Renal cortical epithelial cell (primary cell): ENCODE results near the gene HOXB1. TPM values are rescaled to one million over a fixed set of nuclear protein-coding genes. Genes with fewer than 3 reads are reported as not detected.

ENCODE experiments used
- total RNA-seq: library from RNA; depleted of rRNA; stranded (reverse); fragments of >200 nt; gene quantifications from 2 replicates; pipeline ENCODE4 v1.2.3, GENCODE V29; 2014

The HOXB1 gene
- total RNA-seq, 1 donor from 2014 or later: not detected

Other genes with a start within 250 kb of the HOXB1 start
- 11.9 and 15.6 TPM in 2 replicates for gene SKAP1, start 100.8 kb downstream of the HOXB1 start, total RNA-seq
- 17.4 and 23.7 TPM in 2 replicates for gene HOXB2, start 14.1 kb upstream of the HOXB1 start, total RNA-seq
- gene HOXB4, start 47.3 kb upstream of the HOXB1 start, total RNA-seq: 2.1 and 8.7 TPM in 2 replicates
- 8.0 and 36.2 TPM in 2 replicates for gene HOXB3, start 59.2 kb upstream of the HOXB1 start, total RNA-seq
- 0.35 and 2.4 TPM in 2 replicates for gene HOXB5, start 62.8 kb upstream of the HOXB1 start, total RNA-seq
- 16.3 and 56.2 TPM in 2 replicates for gene HOXB6, start 74.0 kb upstream of the HOXB1 start, total RNA-seq
- 23.2 and 24.0 TPM in 2 replicates for gene HOXB7, start 80.0 kb upstream of the HOXB1 start, total RNA-seq
- gene HOXB8, start 84.3 kb upstream of the HOXB1 start, total RNA-seq: 8.3 and 65.8 TPM in 2 replicates
- 17.5 and 49.2 TPM in 2 replicates for gene HOXB9, start 95.3 kb upstream of the HOXB1 start, total RNA-seq
- not detected in 2 replicates for gene PRAC1, start 191.5 kb upstream of the HOXB1 start, total RNA-seq
- not detected in 2 replicates for gene PRAC2, start 192.2 kb upstream of the HOXB1 start, total RNA-seq
- gene HOXB13, start 197.7 kb upstream of the HOXB1 start, total RNA-seq: 0.10 TPM in 1 of 2 replicates, not detected in the other